ENCODE data around the gene THBS2.

GRCh38 chr6:169171951-169172350 is 81.7 kb downstream of the THBS2 start:
- TF ChIP-seq CTCF (IDR thresholded peaks at IDR 0.05; ENCODE audit: control extremely low read depth in 1 of 3, insufficient read depth in 1 of 3, low read depth in 1 of 3, low read length in 3 of 3) (no peak), CBX8 (IDR thresholded peaks at IDR 0.05; ENCODE audit: borderline replicate concordance, low read depth, low read length) (no peak), MAX (IDR thresholded peaks at IDR 0.05) (no peak), EZH2 (IDR thresholded peaks at IDR 0.05; ENCODE audit: low read depth, low read length, severe bottlenecking) (no peak), POLR2A (IDR thresholded peaks at IDR 0.05; ENCODE audit: control extremely low read depth in 1 of 2, low read depth in 2 of 2, low read length in 2 of 2) (no peak), PHF8 (conservative IDR thresholded peaks at IDR 0.05; ENCODE audit: low read depth, low read length) (no peak)

Measured in H1 (cell line).